ENCODE results near the gene ATP6V0A1. TPM values are rescaled to one million over a fixed set of nuclear protein-coding genes. Genes with fewer than 3 reads are reported as not detected.
A peak's percentile ranks its signal among the peaks of the same experiment; 100 is the strongest.
"Not testable (repeated sequence)": the region's sequence is repeated elsewhere in the genome, so short reads cannot be mapped to it uniquely, and the experiment has no call there.

Gene ATP6V0A1
- total and polyA plus RNA-seq, 5 donors: 33.4 to 57.7 (median 45.2) TPM

GRCh38 chr17:42541041-42541833 lies 82.6 kb downstream of the ATP6V0A1 start:
- peak in 2 of 3 donors; percentile 2 to 34 for DNase-seq
- 78% methylated on average over 17 of the region's 17 CpGs for WGBS
- ATAC-seq: no peak
- Histone ChIP-seq H3K4me3 (ENCODE audit: low read length) (no peak overlapping the region), H3K27me3 (ENCODE audit: control insufficient read depth, insufficient read depth) (no peaks in the 10 kb centered on the region), H3K27ac (ENCODE audit: low read length) (no peak overlapping the region), H3K9me3 (ENCODE audit: control insufficient read depth, low read length) (no peaks in the 10 kb centered on the region), H3K4me1 (ENCODE audit: control insufficient read depth, insufficient read depth, low read length) (no peaks in the 10 kb centered on the region)
- intact Hi-C loops (cut with DNase I): no loop called here

GRCh38 chr17:42543190-42544079 lies 84.8 kb downstream of the ATP6V0A1 start:
- Histone ChIP-seq H3K9me3 (ENCODE audit: control insufficient read depth, low read length) (no peaks in the 10 kb centered on the region), H3K4me1 (ENCODE audit: control insufficient read depth, insufficient read depth, low read length) (no peaks in the 10 kb centered on the region), H3K27ac (ENCODE audit: low read length) (no peak overlapping the region), H3K4me3 (ENCODE audit: low read length) (no peak overlapping the region), H3K27me3 (ENCODE audit: control insufficient read depth, insufficient read depth) (no peaks in the 10 kb centered on the region)
- intact Hi-C loops (cut with DNase I): no loop called here
- WGBS: 92% methylated on average over 39 of the region's 39 CpGs
- ATAC-seq: no peak
- peak in 1 of 3 donors; percentile 55 for DNase-seq

GRCh38 chr17:42544874-42545283 lies 86.2 kb downstream of the ATP6V0A1 start:
- Histone ChIP-seq H3K4me1 (ENCODE audit: control insufficient read depth, insufficient read depth, low read length) (no peaks in the 10 kb centered on the region), H3K27me3 (ENCODE audit: control insufficient read depth, insufficient read depth) (no peaks in the 10 kb centered on the region), H3K4me3 (ENCODE audit: low read length) (no peak overlapping the region), H3K27ac (ENCODE audit: low read length) (no peak overlapping the region), H3K9me3 (ENCODE audit: control insufficient read depth, low read length) (no peaks in the 10 kb centered on the region)
- 78% methylated on average over 8 of the region's 8 CpGs for WGBS
- peak in 1 of 3 donors; percentile 11 for DNase-seq
- no peak for ATAC-seq
- intact Hi-C loops (cut with DNase I): no loop called here

- DNase-seq: peak in 1 of 3 donors; percentile 2
- WGBS: 90% methylated on average over 9 of the region's 9 CpGs
- H3K9me3 ChIP-seq (ENCODE audit: control insufficient read depth, low read length); intact Hi-C loops (cut with DNase I); H3K27me3 ChIP-seq (ENCODE audit: control insufficient read depth, insufficient read depth); ATAC-seq; H3K4me1 ChIP-seq (ENCODE audit: control insufficient read depth, insufficient read depth, low read length); H3K27ac ChIP-seq (ENCODE audit: low read length); H3K4me3 ChIP-seq (ENCODE audit: low read length): not testable (repeated sequence)
Measured at GRCh38 chr17:42545755-42546505, 87.3 kb downstream of the ATP6V0A1 start.

GRCh38 chr17:42547001-42547461 lies 88.4 kb downstream of the ATP6V0A1 start:
- H3K27ac ChIP-seq (ENCODE audit: low read length): no peak overlapping the region
- intact Hi-C loops (cut with DNase I): no loop called here
- DNase-seq: peak in 1 of 3 donors; percentile 62
- WGBS: 80% methylated on average over 23 of the region's 23 CpGs
- no peak overlapping the region for H3K4me3 ChIP-seq (ENCODE audit: low read length)
- no peaks in the 10 kb centered on the region for H3K9me3 ChIP-seq (ENCODE audit: control insufficient read depth, low read length)
- peak; percentile 7 to 8 for ATAC-seq
- H3K27me3 ChIP-seq (ENCODE audit: control insufficient read depth, insufficient read depth): no peaks in the 10 kb centered on the region
- H3K4me1 ChIP-seq (ENCODE audit: control insufficient read depth, insufficient read depth, low read length): no peaks in the 10 kb centered on the region

GRCh38 chr17:42547698-42548069 lies 89.0 kb downstream of the ATP6V0A1 start:
- no peaks in the 10 kb centered on the region for H3K27me3 ChIP-seq (ENCODE audit: control insufficient read depth, insufficient read depth)
- peak; percentile 10 to 13 for ATAC-seq
- no peak overlapping the region for H3K27ac ChIP-seq (ENCODE audit: low read length)
- intact Hi-C loops (cut with DNase I): no loop called here
- no peaks in the 10 kb centered on the region for H3K9me3 ChIP-seq (ENCODE audit: control insufficient read depth, low read length)
- no peak overlapping the region for H3K4me3 ChIP-seq (ENCODE audit: low read length)
- 75% methylated on average over 14 of the region's 14 CpGs for WGBS
- no peaks in the 10 kb centered on the region for H3K4me1 ChIP-seq (ENCODE audit: control insufficient read depth, insufficient read depth, low read length)
- peak in 1 of 3 donors; percentile 65 for DNase-seq

- 15% methylated on average over 74 of the region's 74 CpGs for WGBS
- Histone ChIP-seq H3K4me3 (ENCODE audit: low read length) (peak overlapping the region; percentile 26), H3K27me3 (ENCODE audit: control insufficient read depth, insufficient read depth) (no peaks in the 10 kb centered on the region), H3K9me3 (ENCODE audit: control insufficient read depth, low read length) (no peaks in the 10 kb centered on the region), H3K27ac (ENCODE audit: low read length) (no peak overlapping the region), H3K4me1 (ENCODE audit: control insufficient read depth, insufficient read depth, low read length) (no peaks in the 10 kb centered on the region)
- intact Hi-C loops (cut with DNase I): no loop called here
- ATAC-seq: peak; percentile 54 to 56
- DNase-seq: peak; percentile 52 to 85 (median 77)
Measured at GRCh38 chr17:42548070-42548837, 89.6 kb downstream of the ATP6V0A1 start.

- peak in 1 of 3 donors; percentile 33 for DNase-seq
- Histone ChIP-seq H3K4me1 (ENCODE audit: control insufficient read depth, insufficient read depth, low read length) (no peaks in the 10 kb centered on the region), H3K9me3 (ENCODE audit: control insufficient read depth, low read length) (no peaks in the 10 kb centered on the region), H3K4me3 (ENCODE audit: low read length) (no peak overlapping the region), H3K27ac (ENCODE audit: low read length) (no peak overlapping the region), H3K27me3 (ENCODE audit: control insufficient read depth, insufficient read depth) (no peaks in the 10 kb centered on the region)
- WGBS: 82% methylated on average over 14 of the region's 14 CpGs
- no peak for ATAC-seq
- intact Hi-C loops (cut with DNase I): no loop called here
Measured at GRCh38 chr17:42548993-42549755, 90.5 kb downstream of the ATP6V0A1 start.

- H3K9me3 ChIP-seq (ENCODE audit: control insufficient read depth, low read length); intact Hi-C loops (cut with DNase I); H3K27me3 ChIP-seq (ENCODE audit: control insufficient read depth, insufficient read depth); H3K4me1 ChIP-seq (ENCODE audit: control insufficient read depth, insufficient read depth, low read length); DNase-seq; ATAC-seq; H3K4me3 ChIP-seq (ENCODE audit: low read length); H3K27ac ChIP-seq (ENCODE audit: low read length): not testable (repeated sequence)
- 86% methylated on average over 15 of the region's 15 CpGs for WGBS
Measured at GRCh38 chr17:42552736-42553135, 94.1 kb downstream of the ATP6V0A1 start, which contains the start of gene HSD17B1. Gene HSD17B1 (plus strand): TSS chr17:42552923. CDS start chr17:42552934, 11 bp downstream.

All from right cardiac atrium (tissue), 5 donors.